GM18873 (cell line): ENCODE measurements around the gene LRRC4B.

ENCODE experiments used
- ATAC-seq: cut with Tn5 transposase; IDR thresholded peaks from one replicate; pipeline ENCODE4 v1.9.1; 2021; ENCODE audit warnings: mild to moderate bottlenecking, moderate library complexity, moderate number of reproducible peaks; ENCODE audit not compliant: unreplicated experiment, low FRiP score

The LRRC4B gene

GRCh38 chr19:50468818-50469217 is 99.4 kb downstream of the LRRC4B start:
- no peak for ATAC-seq

GRCh38 chr19:50467566-50467965 is 100.7 kb downstream of the LRRC4B start:
- ATAC-seq, result no peak
